Kidney epithelial cell (primary cell): ENCODE measurements around the gene RAB3B. TPM values are rescaled to one million over a fixed set of nuclear protein-coding genes. Genes with fewer than 3 reads are reported as not detected.
A peak's percentile ranks its signal among the peaks of the same experiment; 100 is the strongest.

ENCODE experiments used
- DNase-seq: peaks from one replicate; pipeline ENCODE4 v3.0.0-alpha.2; 2010; ENCODE audit warnings: low read depth
- H3K27me3 ChIP-seq: 2 replicates; pipeline ENCODE4 v1.6.0; 2011; ENCODE audit warnings: low read length; ENCODE audit not compliant: control insufficient read depth, insufficient read depth
- H3K36me3 ChIP-seq: 2 replicates; pipeline ENCODE4 v1.5.1; 2011; ENCODE audit warnings: low read length; ENCODE audit not compliant: control insufficient read depth, insufficient read depth
- H3K4me3 ChIP-seq: 2 replicates; pipeline ENCODE4 v1.5.1; 2011; ENCODE audit warnings: low read depth, mild to moderate bottlenecking, control low read depth, low read length
- CTCF ChIP-seq: IDR thresholded peaks from 2 replicates; pipeline ENCODE4 v1.5.1; 2011; ENCODE audit warnings: mild to moderate bottlenecking, moderate library complexity, low read length, control low read depth, inconsistent platforms; ENCODE audit not compliant: insufficient read depth, poor library complexity, severe bottlenecking
- total RNA-seq: library from RNA; depleted of rRNA; stranded (reverse); fragments of >200 nt; gene quantifications from 2 replicates; pipeline ENCODE4 v1.2.3, GENCODE V29; 2015

RAB3B gene
- total RNA-seq, 1 donor from 2014 or later: 35.9 TPM

GRCh38 chr1:51998701-51999100 is 8.2 kb upstream of the RAB3B start:
- H3K4me3 ChIP-seq: no peak overlapping the region
- TF ChIP-seq CTCF: no peak

GRCh38 chr1:51997974-51998382 is 7.5 kb upstream of the RAB3B start:
- no peaks in the 10 kb centered on the region for H3K36me3 ChIP-seq
- DNase-seq: no peak
- H3K27me3 ChIP-seq: no peaks in the 10 kb centered on the region
- no peak for TF ChIP-seq CTCF
- H3K4me3 ChIP-seq: no peak overlapping the region

More at GRCh38 chr1:51998701-51999100, 8.2 kb upstream of the RAB3B start:
- no peak for DNase-seq
- H3K36me3 ChIP-seq: no peaks in the 10 kb centered on the region
- no peaks in the 10 kb centered on the region for H3K27me3 ChIP-seq

GRCh38 chr1:51989582-51990477 is 670 bp downstream of the RAB3B start:
- no peak for TF ChIP-seq CTCF
- no peaks in the 10 kb centered on the region for H3K36me3 ChIP-seq
- DNase-seq: no peak

GRCh38 chr1:51988254-51988653 is 2.2 kb downstream of the RAB3B start:
- Histone ChIP-seq H3K27me3 (no peaks in the 10 kb centered on the region), H3K36me3 (no peaks in the 10 kb centered on the region), H3K4me3 (no peak overlapping the region)
- no peak for TF ChIP-seq CTCF
- no peak for DNase-seq

More at GRCh38 chr1:51989582-51990477, 670 bp downstream of the RAB3B start:
- no peaks in the 10 kb centered on the region for H3K27me3 ChIP-seq
- peak overlapping the region; percentile 76 for H3K4me3 ChIP-seq

- no peaks in the 10 kb centered on the region for H3K36me3 ChIP-seq
- H3K4me3 ChIP-seq: no peak overlapping the region
- no peaks in the 10 kb centered on the region for H3K27me3 ChIP-seq
- DNase-seq: no peak
- TF ChIP-seq CTCF: no peak
Measured at GRCh38 chr1:51986718-51987117, 3.8 kb downstream of the RAB3B start.
